ENCODE data around the gene TNNC1. TPM values are rescaled to one million over a fixed set of nuclear protein-coding genes. Genes with fewer than 3 reads are reported as not detected.

Gene TNNC1
- total RNA-seq, 1 experiment from 2014 or later = 40.5 TPM

- H3K36me3 Mint-ChIP-seq (ENCODE audit: insufficient read depth, unreplicated experiment) = no peaks in the 10 kb centered on the region
- H3K27ac Mint-ChIP-seq (ENCODE audit: unreplicated experiment) = no peak overlapping the region
- H3K36me3 ChIP-seq (ENCODE audit: control insufficient read depth, insufficient read depth, low read length) = no peaks in the 10 kb centered on the region
- H3K4me3 ChIP-seq (ENCODE audit: low read depth, low read length) = no peak overlapping the region
- ChIA-PET CTCF (no interaction called here), POLR2A (interaction anchor here (0.6 kb wide), 1 partner anchor 193 kb away, joined by 6 read pairs; the partner anchor contains the start of gene TWF2)
- TF ChIP-seq CTCF (IDR thresholded peaks at IDR 0.05; ENCODE audit: insufficient read depth in 1 of 2, low read depth in 1 of 2, low read length in 1 of 2, severe bottlenecking in 1 of 2, unreplicated experiment in 1 of 2) = no peak
- H3K27me3 Mint-ChIP-seq (ENCODE audit: insufficient read depth, unreplicated experiment) = no peaks in the 10 kb centered on the region
- H3K27me3 ChIP-seq (replicated peaks; ENCODE audit: control insufficient read depth, insufficient read depth, low read length) = no peaks in the 10 kb centered on the region
- intact Hi-C loops (cut with micrococcal nuclease; ENCODE audit: unreplicated experiment) = no loop called here
- H3K4me3 Mint-ChIP-seq (ENCODE audit: unreplicated experiment) = no peak overlapping the region
- H3K4me1 Mint-ChIP-seq (ENCODE audit: low read depth, unreplicated experiment) = no peaks in the 10 kb centered on the region
- no TSS peak for BruUV-seq (replicated peaks)
- DNase-seq = no peak
- no peaks in the 10 kb centered on the region for H3K9me3 Mint-ChIP-seq (ENCODE audit: unreplicated experiment)
- no peaks in the 10 kb centered on the region for H3K9me3 ChIP-seq
- peaks cover 15% of the 10 kb centered on the region for H3K4me1 ChIP-seq
Measured at GRCh38 chr3:52432225-52432624, 21.6 kb downstream of the TNNC1 start.

GRCh38 chr3:52431459-52432223 lies 22.2 kb downstream of the TNNC1 start:
- POLR2A ChIA-PET = no interaction called here
- peaks cover 15% of the 10 kb centered on the region for H3K4me1 ChIP-seq
- no peaks in the 10 kb centered on the region for H3K27me3 ChIP-seq (replicated peaks; ENCODE audit: control insufficient read depth, insufficient read depth, low read length)
- TF ChIP-seq CTCF (IDR thresholded peaks at IDR 0.05; ENCODE audit: insufficient read depth in 1 of 2, low read depth in 1 of 2, low read length in 1 of 2, severe bottlenecking in 1 of 2, unreplicated experiment in 1 of 2) = no peak
- H3K36me3 Mint-ChIP-seq (ENCODE audit: insufficient read depth, unreplicated experiment) = no peaks in the 10 kb centered on the region
- no peaks in the 10 kb centered on the region for H3K36me3 ChIP-seq (ENCODE audit: control insufficient read depth, insufficient read depth, low read length)
- no peaks in the 10 kb centered on the region for H3K9me3 Mint-ChIP-seq (ENCODE audit: unreplicated experiment)
- intact Hi-C loops (cut with micrococcal nuclease; ENCODE audit: unreplicated experiment) = no loop called here
- CTCF ChIA-PET = no interaction called here
- H3K9me3 ChIP-seq = no peaks in the 10 kb centered on the region
- BruUV-seq (replicated peaks) = no TSS peak
- H3K27ac Mint-ChIP-seq (ENCODE audit: unreplicated experiment) = no peak overlapping the region
- no peak for DNase-seq
- H3K4me3 Mint-ChIP-seq (ENCODE audit: unreplicated experiment) = no peak overlapping the region
- H3K4me3 ChIP-seq (ENCODE audit: low read depth, low read length) = no peak overlapping the region
- no peaks in the 10 kb centered on the region for H3K27me3 Mint-ChIP-seq (ENCODE audit: insufficient read depth, unreplicated experiment)
- H3K4me1 Mint-ChIP-seq (ENCODE audit: low read depth, unreplicated experiment) = no peaks in the 10 kb centered on the region

GRCh38 chr3:52430416-52430810 lies 23.4 kb downstream of the TNNC1 start:
- H3K36me3 ChIP-seq (ENCODE audit: control insufficient read depth, insufficient read depth, low read length) = no peaks in the 10 kb centered on the region
- no peaks in the 10 kb centered on the region for H3K9me3 Mint-ChIP-seq (ENCODE audit: unreplicated experiment)
- ChIA-PET POLR2A (no interaction called here), CTCF (no interaction called here)
- H3K36me3 Mint-ChIP-seq (ENCODE audit: insufficient read depth, unreplicated experiment) = no peaks in the 10 kb centered on the region
- no peaks in the 10 kb centered on the region for H3K4me1 Mint-ChIP-seq (ENCODE audit: low read depth, unreplicated experiment)
- peaks cover 15% of the 10 kb centered on the region for H3K4me1 ChIP-seq
- no peak for TF ChIP-seq CTCF (IDR thresholded peaks at IDR 0.05; ENCODE audit: insufficient read depth in 1 of 2, low read depth in 1 of 2, low read length in 1 of 2, severe bottlenecking in 1 of 2, unreplicated experiment in 1 of 2)
- H3K4me3 Mint-ChIP-seq (ENCODE audit: unreplicated experiment) = no peak overlapping the region
- no peaks in the 10 kb centered on the region for H3K27me3 Mint-ChIP-seq (ENCODE audit: insufficient read depth, unreplicated experiment)
- H3K27me3 ChIP-seq (replicated peaks; ENCODE audit: control insufficient read depth, insufficient read depth, low read length) = no peaks in the 10 kb centered on the region
- intact Hi-C loops (cut with micrococcal nuclease; ENCODE audit: unreplicated experiment) = no loop called here
- H3K9me3 ChIP-seq = no peaks in the 10 kb centered on the region
- no peak overlapping the region for H3K27ac Mint-ChIP-seq (ENCODE audit: unreplicated experiment)
- no peak overlapping the region for H3K4me3 ChIP-seq (ENCODE audit: low read depth, low read length)
- DNase-seq = no peak
- no TSS peak for BruUV-seq (replicated peaks)
